H9 (cell line): ENCODE data around the gene FBXO31. TPM values are rescaled to one million over a fixed set of nuclear protein-coding genes. Genes with fewer than 3 reads are reported as not detected.

Source experiments
- DNase-seq: peaks from one replicate; pipeline ENCODE4 v3.0.0-alpha.2; 2017
- H2AFZ ChIP-seq: one replicate; pipeline ENCODE4 v1.6.1; 2013; ENCODE audit warnings: mild to moderate bottlenecking, low read length, control low read depth, moderate library complexity
- H2AK5ac ChIP-seq: 2 replicates; pipeline ENCODE4 v1.6.1; 2013; ENCODE audit warnings: low read length, control low read depth, mixed read lengths; ENCODE audit not compliant: insufficient read length
- H2BK120ac ChIP-seq: one replicate; pipeline ENCODE4 v1.6.1; 2013; ENCODE audit warnings: low read depth, mild to moderate bottlenecking, low read length, control low read depth, inconsistent platforms; ENCODE audit not compliant: poor library complexity, severe bottlenecking
- H2BK12ac ChIP-seq: 2 replicates; pipeline ENCODE4 v1.6.1; 2013; ENCODE audit warnings: low read length, control low read depth, mixed read lengths, low read depth; ENCODE audit not compliant: insufficient read length
- H2BK15ac ChIP-seq: 2 replicates; pipeline ENCODE4 v1.6.1; 2013; ENCODE audit warnings: low read depth, low read length, control low read depth
- H2BK20ac ChIP-seq: one replicate; pipeline ENCODE4 v1.6.1; 2013; ENCODE audit warnings: low read depth, mild to moderate bottlenecking, low read length, control low read depth, inconsistent platforms; ENCODE audit not compliant: poor library complexity, severe bottlenecking
- H2BK5ac ChIP-seq: 2 replicates; pipeline ENCODE4 v1.6.1; 2013; ENCODE audit warnings: low read length, control low read depth, mixed read lengths; ENCODE audit not compliant: insufficient read length
- H3K14ac ChIP-seq: 2 replicates; pipeline ENCODE4 v1.6.1; 2013; ENCODE audit warnings: low read length, control low read depth; ENCODE audit not compliant: insufficient read depth
- H3K18ac ChIP-seq: 2 replicates; pipeline ENCODE4 v1.6.1; 2013; ENCODE audit warnings: low read depth, mild to moderate bottlenecking, mixed read lengths, low read length, control low read depth; ENCODE audit not compliant: insufficient read length
- H3K23ac ChIP-seq: 2 replicates; pipeline ENCODE4 v1.6.1; 2013; ENCODE audit warnings: low read length, control low read depth, mixed read lengths, low read depth; ENCODE audit not compliant: insufficient read length
- H3K23me2 ChIP-seq: 2 replicates; pipeline ENCODE4 v1.6.1; 2013; ENCODE audit warnings: low read depth, mild to moderate bottlenecking, mixed read lengths, low read length, control low read depth; ENCODE audit not compliant: insufficient read length, poor library complexity, severe bottlenecking
- H3K27ac ChIP-seq: 2 replicates; pipeline ENCODE4 v1.5.1; 2013; ENCODE audit warnings: low read length, control low read depth, mixed read lengths, low read depth; ENCODE audit not compliant: insufficient read length
- H3K27me3 ChIP-seq: 2 replicates; pipeline ENCODE4 v1.6.1; 2013; ENCODE audit warnings: low read length, control low read depth, inconsistent platforms; ENCODE audit not compliant: insufficient read depth
- H3K4ac ChIP-seq: 2 replicates; pipeline ENCODE4 v1.6.1; 2013; ENCODE audit warnings: low read depth, mild to moderate bottlenecking, control low read depth, inconsistent platforms, low read length, moderate library complexity
- H3K4me1 ChIP-seq: 2 replicates; pipeline ENCODE4 v1.6.1; 2013; ENCODE audit warnings: low read length, control low read depth, inconsistent platforms; ENCODE audit not compliant: insufficient read depth
- H3K4me2 ChIP-seq: 2 replicates; pipeline ENCODE4 v1.6.1; 2013; ENCODE audit warnings: low read length, control low read depth, mixed read lengths; ENCODE audit not compliant: insufficient read length, insufficient read depth
- H3K56ac ChIP-seq: 2 replicates; pipeline ENCODE4 v1.6.1; 2013; ENCODE audit warnings: low read depth, mild to moderate bottlenecking, mixed read lengths, low read length, control low read depth; ENCODE audit not compliant: insufficient read length
- H3K79me1 ChIP-seq: 2 replicates; pipeline ENCODE4 v1.6.1; 2013; ENCODE audit warnings: low read depth, mild to moderate bottlenecking, moderate library complexity, low read length, control low read depth, inconsistent platforms; ENCODE audit not compliant: insufficient read depth, poor library complexity, severe bottlenecking
- H3K79me2 ChIP-seq: 2 replicates; pipeline ENCODE4 v1.6.1; 2013; ENCODE audit warnings: low read length, control low read depth, inconsistent platforms; ENCODE audit not compliant: insufficient read depth
- H3K9ac ChIP-seq: 2 replicates; pipeline ENCODE4 v1.6.1; 2013; ENCODE audit warnings: low read length, control low read depth, mixed read lengths; ENCODE audit not compliant: insufficient read length; ENCODE audit errors: extremely low read depth
- H3K9me3 ChIP-seq: one replicate; pipeline ENCODE4 v1.6.1; 2013; ENCODE audit warnings: low read depth, low read length, inconsistent platforms; ENCODE audit not compliant: control insufficient read depth
- H3T11ph ChIP-seq: one replicate; pipeline ENCODE4 v1.6.1; 2013; ENCODE audit warnings: mild to moderate bottlenecking, low read length, control low read depth, inconsistent platforms
- H4K20me1 ChIP-seq: one replicate; pipeline ENCODE4 v1.6.1; 2013; ENCODE audit not compliant: control insufficient read depth, insufficient read length, insufficient read depth
- H4K5ac ChIP-seq: 2 replicates; pipeline ENCODE4 v1.6.1; 2013; ENCODE audit warnings: low read depth, mild to moderate bottlenecking, mixed read lengths, low read length, control low read depth; ENCODE audit not compliant: insufficient read length
- H4K8ac ChIP-seq: replicated peaks from 2 replicates; pipeline ENCODE4 v1.6.1; 2013; ENCODE audit warnings: low read length, control low read depth, mixed read lengths, low read depth; ENCODE audit not compliant: insufficient read length
- H4K91ac ChIP-seq: 2 replicates; pipeline ENCODE4 v1.6.1; 2013; ENCODE audit warnings: low read depth, mild to moderate bottlenecking, moderate library complexity, mixed read lengths, low read length, control low read depth; ENCODE audit not compliant: insufficient read length
- H3K27ac Mint-ChIP-seq, 3 experiments: 2 replicates in 2 of 3; 3 replicates in 1 of 3; pipeline ENCODE4 v1.8.0; 2020 to 2021; ENCODE audit warnings: mixed read lengths in 3 of 3, mild to moderate bottlenecking in 1 of 3, moderate library complexity in 1 of 3
- H3K27me3 Mint-ChIP-seq: 2 replicates; pipeline ENCODE4 v1.8.0; 2021; ENCODE audit warnings: low read depth, mild to moderate bottlenecking, moderate library complexity, mixed read lengths
- H3K36me3 Mint-ChIP-seq, 3 experiments: 2 replicates in 2 of 3; 3 replicates in 1 of 3; pipeline ENCODE4 v1.8.0; 2020 to 2021; ENCODE audit warnings: low read depth in 3 of 3, mixed read lengths in 3 of 3; ENCODE audit not compliant: insufficient read depth in 1 of 3
- H3K4me1 Mint-ChIP-seq, 2 experiments: 2 replicates each; pipeline ENCODE4 v1.8.0; 2020; ENCODE audit warnings: mixed read lengths in 2 of 2
- H3K4me3 Mint-ChIP-seq, 2 experiments: 2 replicates in 1 of 2; 3 replicates in 1 of 2; pipeline ENCODE4 v1.8.0; 2020 to 2021; ENCODE audit warnings: mild to moderate bottlenecking in 2 of 2, mixed read lengths in 2 of 2, moderate library complexity in 1 of 2
- H3K9me3 Mint-ChIP-seq, 2 experiments: 2 replicates in 1 of 2; 3 replicates in 1 of 2; pipeline ENCODE4 v1.8.0; 2020; ENCODE audit warnings: mild to moderate bottlenecking in 2 of 2, mixed read lengths in 2 of 2, moderate library complexity in 1 of 2
- CTCF ChIP-seq: fragments of 200-600 bp; sonication (generic); conservative IDR thresholded peaks from 3 replicates; pipeline ENCODE4 v1.8.0; 2021; ENCODE audit warnings: antibody characterized with exemption, mild to moderate bottlenecking
- WGBS: extraction: QIAGEN DNeasy Blood & Tissue Kit; methylation state at CpG from one replicate; pipeline ENCODE4 v1.1.7; 2013; ENCODE audit warnings: missing lambda C conversion rate, low lambda C conversion rate, mixed read lengths; ENCODE audit not compliant: insufficient read length; ENCODE audit errors: extremely low coverage; 5-methylcytosine and 5-hydroxymethylcytosine counted together
- total RNA-seq: library from RNA; stranded (reverse); gene quantifications from 2 replicates; pipeline ENCODE4 v1.2.1, GENCODE V29; 2021

Gene FBXO31
- total RNA-seq, 1 experiment from 2014 or later, result 24.2 TPM

- TF ChIP-seq CTCF, result no peak
- no peak overlapping the region for H2AFZ ChIP-seq
- Mint-ChIP-seq H3K27me3 (no peaks in the 10 kb centered on the region), H3K4me1 (peaks cover 1 to 5% of the 10 kb centered on the region in 2 experiments; a peak in 3 of 4 replicates), H3K36me3 (peaks cover 0 to 3% (median 2%) of the 10 kb centered on the region in 3 experiments; a peak in 4 of 7 replicates), H3K9me3 (no peaks in the 10 kb centered on the region), H3K27ac (peak overlapping the region in 2 of 3 experiments; percentile 6 to 53; a peak in 3 of 7 replicates), H3K4me3 (no peak overlapping the region)
- H2AK5ac ChIP-seq, result no peak overlapping the region
- H3K27me3 ChIP-seq, result no peaks in the 10 kb centered on the region
- no peak overlapping the region for H2BK5ac ChIP-seq
- H3K79me2 ChIP-seq, result no peaks in the 10 kb centered on the region
- no peak for DNase-seq
- no peak overlapping the region for H3T11ph ChIP-seq
- H3K79me1 ChIP-seq, result peaks cover 3% of the 10 kb centered on the region
- no peak overlapping the region for H4K5ac ChIP-seq
- no peak overlapping the region for H3K18ac ChIP-seq
- no peaks in the 10 kb centered on the region for H3K23me2 ChIP-seq
- no peak overlapping the region for H3K23ac ChIP-seq
- H3K9ac ChIP-seq, result no peak overlapping the region
- H3K4ac ChIP-seq, result no peak overlapping the region
- no peak overlapping the region for H3K56ac ChIP-seq
- no peak overlapping the region for H3K4me2 ChIP-seq
- no peak overlapping the region for H2BK20ac ChIP-seq
- H3K27ac ChIP-seq, result no peak overlapping the region
- no peaks in the 10 kb centered on the region for H3K9me3 ChIP-seq
- H2BK12ac ChIP-seq, result no peak overlapping the region
- no CpG with 5 or more reads among the region's 23 CpGs for WGBS
- no peaks in the 10 kb centered on the region for H3K4me1 ChIP-seq
- H2BK120ac ChIP-seq, result no peak overlapping the region
- no peak overlapping the region for H4K8ac ChIP-seq
- no peak overlapping the region for H3K14ac ChIP-seq
- no peak overlapping the region for H2BK15ac ChIP-seq
- H4K91ac ChIP-seq, result no peak overlapping the region
- no peaks in the 10 kb centered on the region for H4K20me1 ChIP-seq
Observed at GRCh38 chr16:87350681-87351319, 32.8 kb downstream of the FBXO31 start.
